HepG2 (cell line): ENCODE data around the gene RAB6B. TPM values are rescaled to one million over a fixed set of nuclear protein-coding genes. Genes with fewer than 3 reads are reported as not detected.
A peak's percentile ranks its signal among the peaks of the same experiment; 100 is the strongest.

Source experiments
- ATAC-seq: fragments of 200-7000 bp; cut with Tn5 transposase; 3 replicates; pipeline ENCODE4 v1.9.1; 2020; ENCODE audit warnings: mild to moderate bottlenecking, moderate library complexity
- BruUV-seq: library from RNA; stranded (reverse); fragments of 400-500 nt; replicated peaks from 2 replicates; lab custom pipeline; 2021; lab: Mats Ljungman, UMichigan
- CTCF ChIA-PET: fragments of 300-600 bp; formaldehyde crosslinking; extraction: SDS; loops from one replicate; lab custom pipeline; 2021; ENCODE audit warnings: low total read pairs, inconsistent platforms, low intra/inter-chr PET ratio; lab: Yijun Ruan, JAX
- POLR2A ChIA-PET: fragments of 350-600 bp; sonication (Branson Sonifier 250); formaldehyde crosslinking; loops from one replicate; lab custom pipeline; 2020; ENCODE audit warnings: antibody characterized with exemption, inconsistent platforms; lab: Yijun Ruan, JAX
- DNase-seq: peaks from one replicate; pipeline ENCODE4 v3.0.0-alpha.2; 2015; ENCODE audit warnings: low spot score
- FAIRE-seq: peaks from 3 replicates; lab custom pipeline; 2011; peaks lifted over from hg19 to GRCh38; lab: Jason Lieb, UNC
- H2AFZ ChIP-seq: one replicate; pipeline ENCODE4 v1.6.1; 2011; ENCODE audit warnings: low read length, inconsistent platforms
- H3K27ac ChIP-seq: fragments of 300-600 bp; 3 replicates; pipeline ENCODE4 v1.8.0; 2011; ENCODE audit warnings: mixed run types, mild to moderate bottlenecking, mixed read lengths, low read length, inconsistent platforms; ENCODE audit not compliant: insufficient read depth; ENCODE audit errors: extremely low read length
- H3K27me3 ChIP-seq, 2 experiments: fragments of 200-600 bp in 1 of 2; 2 replicates in 1 of 2; 3 replicates in 1 of 2; pipeline versions ENCODE4 v1.6.0 to v1.8.0; 2011; ENCODE audit warnings: low read length in 2 of 2, mild to moderate bottlenecking in 2 of 2, moderate library complexity in 2 of 2, inconsistent platforms in 1 of 2; ENCODE audit not compliant: insufficient read depth in 2 of 2, control insufficient read depth in 1 of 2
- H3K36me3 ChIP-seq, 2 experiments: fragments of 200-600 bp in 1 of 2; replicated peaks in 1 of 2; 2 replicates in 1 of 2; 3 replicates in 1 of 2; pipeline versions ENCODE4 v1.5.1 to v1.8.0; 2011; ENCODE audit warnings: low read length in 2 of 2, inconsistent platforms in 1 of 2; ENCODE audit not compliant: insufficient read depth in 2 of 2, control insufficient read depth in 1 of 2
- H3K4me1 ChIP-seq: 2 replicates; pipeline ENCODE4 v1.5.1; 2012; ENCODE audit warnings: low read length, inconsistent platforms; ENCODE audit not compliant: insufficient read depth
- H3K4me2 ChIP-seq: 2 replicates; pipeline ENCODE4 v1.6.0; 2011; ENCODE audit warnings: low read depth, low read length, inconsistent platforms
- H3K4me3 ChIP-seq, 3 experiments: fragments of 200-600 bp in 1 of 3; sonication (generic), shearing (Covaris generic) in 1 of 3; replicated peaks in 1 of 3; 2 replicates each; pipeline ENCODE4 v1.5.1; 2011 to 2016; ENCODE audit warnings: low read length in 3 of 3, inconsistent platforms in 2 of 3, low read depth in 2 of 3, mild to moderate bottlenecking in 2 of 3, control low read depth in 1 of 3, mixed read lengths in 1 of 3; ENCODE audit not compliant: insufficient read depth in 1 of 3
- H3K79me2 ChIP-seq: one replicate; pipeline ENCODE4 v1.6.1; 2011; ENCODE audit warnings: low read length, inconsistent platforms; ENCODE audit not compliant: insufficient read depth
- H3K9ac ChIP-seq: 2 replicates; pipeline ENCODE4 v1.6.0; 2011; ENCODE audit warnings: mild to moderate bottlenecking, low read depth, low read length, inconsistent platforms; ENCODE audit not compliant: insufficient read depth
- H3K9me3 ChIP-seq: 2 replicates; pipeline ENCODE4 v1.5.1; 2012; ENCODE audit warnings: mild to moderate bottlenecking, low read length
- H4K20me1 ChIP-seq: 2 replicates; pipeline ENCODE4 v1.6.0; 2011; ENCODE audit warnings: inconsistent platforms, mild to moderate bottlenecking, low read length, moderate library complexity; ENCODE audit not compliant: insufficient read depth
- CCAR2 ChIP-seq: fragments of 200-400 bp; formaldehyde crosslinking; optimal IDR thresholded peaks from 2 replicates; pipeline ENCODE3; 2018; ENCODE audit warnings: low read depth, mild to moderate bottlenecking, low read length, moderate library complexity
- GMEB1 ChIP-seq: sonication (generic); formaldehyde crosslinking; IDR thresholded peaks from 2 replicates; pipeline ENCODE4 v1.5.1; 2020; ENCODE audit warnings: missing genetic modification reagents, mild to moderate bottlenecking, borderline replicate concordance
- MAFG ChIP-seq: sonication (generic); formaldehyde crosslinking; IDR thresholded peaks from 2 replicates; pipeline ENCODE4 v1.5.1; 2020; ENCODE audit warnings: mild to moderate bottlenecking, missing genetic modification reagents
- NPAS2 ChIP-seq: sonication (generic); formaldehyde crosslinking; IDR thresholded peaks from 2 replicates; pipeline ENCODE4 v1.8.0; 2022; ENCODE audit warnings: mild to moderate bottlenecking, missing genetic modification reagents, borderline replicate concordance
- PRMT3 ChIP-seq: sonication (generic); formaldehyde crosslinking; IDR thresholded peaks from 2 replicates; pipeline ENCODE4 v1.8.1; 2022; ENCODE audit warnings: low read depth, mild to moderate bottlenecking, moderate library complexity, missing genetic modification reagents, borderline replicate concordance
- RELA ChIP-seq: sonication (generic); formaldehyde crosslinking; IDR thresholded peaks from 2 replicates; pipeline ENCODE4 v1.4.0; 2020; ENCODE audit warnings: missing genetic modification reagents
- RFX5 ChIP-seq: IDR thresholded peaks from 2 replicates; pipeline ENCODE4 v1.6.1; 2011; ENCODE audit warnings: low read depth, low read length, improper control_type of control experiment
- SRSF9 ChIP-seq: fragments of 200-400 bp; formaldehyde crosslinking; IDR thresholded peaks from 2 replicates; pipeline ENCODE4 v1.6.1; 2018; ENCODE audit warnings: borderline replicate concordance, mild to moderate bottlenecking, low read depth, low read length; ENCODE audit not compliant: insufficient read depth, poor library complexity, severe bottlenecking
- ZNF768 ChIP-seq: sonication (generic); formaldehyde crosslinking; IDR thresholded peaks from 2 replicates; pipeline ENCODE4 v1.4.0; 2020; ENCODE audit warnings: missing genetic modification reagents
- WGBS: methylation state at CpG from one replicate; pipeline ENCODE4 v1.1.6; 2017; ENCODE audit warnings: low lambda C conversion rate; 5-methylcytosine and 5-hydroxymethylcytosine counted together
- in situ Hi-C: cut with HindIII; loops from 2 replicates; pipeline ENCODE4 v1.10.0; 2017; ENCODE audit warnings: low pct_unique_long_range_greater_than_20kb; ENCODE audit not compliant: extremely low pct_ligation_motif_present
- intact Hi-C: fragments of 100-400 bp; cut with micrococcal nuclease; formaldehyde crosslinking; loops from one replicate; pipeline ENCODE4 v1.10.0; 2022; ENCODE audit not compliant: unreplicated experiment
- polyA plus RNA-seq, 8 experiments: library from polyadenylated mRNA; depleted of rRNA in 3 of 8; stranded (reverse) in 7 of 8; unstranded in 1 of 8; fragments of >200 nt; fragmentation: Illumina TruSeq in 4 of 8; extraction: Trizol in 4 of 8; gene quantifications; 2 replicates each; pipeline versions ENCODE4 v1.2.1 to v1.2.3, GENCODE V29; 2011 to 2016; ENCODE audit warnings: low read depth in 4 of 8, missing spikeins in 1 of 8, mixed read lengths in 1 of 8; ENCODE audit not compliant: insufficient read depth in 1 of 8
- total RNA-seq, 5 experiments: library from RNA; depleted of rRNA; stranded (reverse); fragments of >200 nt; fragmentation: Illumina TruSeq; extraction: Trizol; gene quantifications; 2 replicates each; pipeline ENCODE4 v1.2.3, GENCODE V29; 2016; ENCODE audit warnings: low read depth in 1 of 5

Gene RAB6B
- total and polyA plus RNA-seq, 2 of the 13 experiments (the other 11 are each of a cell fraction or from before 2014, with no cell fraction given) = 0.16 TPM; not detected in 1

DNA sequence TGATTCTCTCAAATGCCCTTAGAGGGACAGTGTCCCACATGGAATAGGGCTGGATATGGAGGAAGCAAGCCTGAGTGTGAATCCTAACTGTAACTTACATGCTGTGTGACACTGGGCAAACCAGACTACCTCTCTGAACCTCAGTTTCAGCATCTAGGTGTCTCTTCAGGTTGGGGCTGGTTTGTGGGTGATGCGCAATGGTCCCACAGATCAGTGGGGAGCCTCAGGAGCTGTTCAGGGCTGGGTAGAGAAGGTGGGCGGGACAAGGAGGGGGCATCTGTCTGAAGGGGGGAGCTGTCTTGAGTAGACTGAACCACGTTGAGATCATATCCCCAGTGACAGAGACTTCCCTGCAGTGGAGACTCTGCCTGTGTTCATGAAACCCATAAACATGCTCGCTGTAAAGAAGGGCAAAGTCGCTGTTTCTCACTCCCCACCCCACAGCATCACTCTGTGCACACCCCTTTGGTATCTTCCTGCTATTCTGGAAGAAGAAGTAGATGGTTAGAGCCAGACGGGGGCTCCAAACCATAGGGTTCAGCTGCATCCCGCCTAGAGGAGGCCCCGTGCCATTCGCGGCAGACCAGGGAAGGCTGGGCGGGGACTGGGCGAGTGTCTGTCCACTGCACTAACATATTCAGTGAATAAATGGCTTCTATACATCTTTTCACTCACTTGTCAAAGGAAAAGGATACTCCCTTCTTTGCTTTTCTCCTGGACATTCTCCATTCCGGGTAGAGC is 61.6 kb downstream of the RAB6B start:
- Histone ChIP-seq H3K4me3 (no peak overlapping the region), H3K9me3 (no peaks in the 10 kb centered on the region), H4K20me1 (no peaks in the 10 kb centered on the region), H3K36me3 (no peaks in the 10 kb centered on the region), H3K27me3 (peaks cover 6 to 31% of the 10 kb centered on the region in 2 experiments; a peak in 4 of 5 replicates), H3K4me1 (peaks cover 16% of the 10 kb centered on the region)
- POLR2A ChIA-PET = no interaction called here
- intact Hi-C loops = no loop called here
- 43% methylated on average over 12 of the region's 13 CpGs for WGBS
- no TSS peak for BruUV-seq
- FAIRE-seq = no peak
- TF ChIP-seq CCAR2 (no peak), ZNF768 (CRISPR knock-in tag) (peak; percentile 87), RFX5 (no peak)
- TF ChIP-seq, all 625 proteins: peak for 1
- in situ Hi-C loops = no loop called here
- H3K9ac ChIP-seq = no peak overlapping the region
- H2AFZ ChIP-seq = no peak overlapping the region
- no peak for DNase-seq
- no peak for ATAC-seq
- CTCF ChIA-PET = no interaction called here
- H3K27ac ChIP-seq = no peak overlapping the region
- no peaks in the 10 kb centered on the region for H3K79me2 ChIP-seq
- no peak overlapping the region for H3K4me2 ChIP-seq

DNA sequence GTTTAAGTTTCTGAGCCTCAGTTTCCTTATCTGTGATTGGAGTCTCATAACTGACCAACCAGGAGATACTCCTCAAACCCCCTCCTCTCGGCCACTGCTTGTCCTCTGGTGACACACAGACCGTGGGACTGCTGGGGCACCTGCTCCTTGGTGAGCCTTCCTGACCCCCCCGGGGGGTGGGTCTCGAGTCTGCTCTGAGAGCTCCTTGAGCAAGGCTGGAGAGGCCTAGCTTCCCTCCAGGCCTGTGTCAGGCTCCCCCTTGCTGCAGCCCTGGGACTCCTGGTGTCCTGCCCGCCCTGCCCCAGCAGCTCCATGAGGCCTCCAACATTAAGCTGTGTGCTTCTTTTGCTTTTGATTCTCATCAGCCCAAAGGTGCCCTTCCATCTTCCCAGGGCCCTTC is 62.4 kb downstream of the RAB6B start:
- H3K9me3 ChIP-seq = no peaks in the 10 kb centered on the region
- intact Hi-C loops (no loop called here), in situ Hi-C loops (no loop called here)
- no peaks in the 10 kb centered on the region for H3K36me3 ChIP-seq
- ATAC-seq = peak; percentile 30
- peak overlapping the region; percentile 31; the same call in 1 of the 2 replicates for H3K9ac ChIP-seq
- H4K20me1 ChIP-seq = no peaks in the 10 kb centered on the region
- CTCF ChIA-PET = no interaction called here
- POLR2A ChIA-PET = interaction anchor here (1.0 kb wide), 1 partner anchor 87 kb away, joined by 3 read pairs; no protein-coding TSS in a partner anchor
- no TSS peak for BruUV-seq
- no peak overlapping the region for H3K27ac ChIP-seq
- H3K27me3 ChIP-seq = peaks cover 6 to 28% of the 10 kb centered on the region in 2 experiments; a peak in 4 of 5 replicates
- no peak for DNase-seq
- H3K79me2 ChIP-seq = no peaks in the 10 kb centered on the region
- FAIRE-seq = no peak
- peak overlapping the region; percentile 60 for H3K4me2 ChIP-seq
- peaks cover 16% of the 10 kb centered on the region for H3K4me1 ChIP-seq
- H2AFZ ChIP-seq = no peak overlapping the region
- 0% methylated on average over 1 of the region's 5 CpGs for WGBS
- peak overlapping the region in 1 of 3 experiments; percentile 56; a peak in 1 of 6 replicates for H3K4me3 ChIP-seq
- TF ChIP-seq MAFG (CRISPR knock-in tag) (no peak), GMEB1 (CRISPR knock-in tag) (no peak), RELA (CRISPR knock-in tag) (no peak), PRMT3 (CRISPR knock-in tag) (no peak), SRSF9 (no peak), NPAS2 (CRISPR knock-in tag) (no peak)
